ENCODE results near the gene CASD1. TPM values are rescaled to one million over a fixed set of nuclear protein-coding genes. Genes with fewer than 3 reads are reported as not detected.

The CASD1 gene
- total and polyA plus RNA-seq, 2 experiments from 2014 or later = 15.5 to 38.1 TPM

DNA sequence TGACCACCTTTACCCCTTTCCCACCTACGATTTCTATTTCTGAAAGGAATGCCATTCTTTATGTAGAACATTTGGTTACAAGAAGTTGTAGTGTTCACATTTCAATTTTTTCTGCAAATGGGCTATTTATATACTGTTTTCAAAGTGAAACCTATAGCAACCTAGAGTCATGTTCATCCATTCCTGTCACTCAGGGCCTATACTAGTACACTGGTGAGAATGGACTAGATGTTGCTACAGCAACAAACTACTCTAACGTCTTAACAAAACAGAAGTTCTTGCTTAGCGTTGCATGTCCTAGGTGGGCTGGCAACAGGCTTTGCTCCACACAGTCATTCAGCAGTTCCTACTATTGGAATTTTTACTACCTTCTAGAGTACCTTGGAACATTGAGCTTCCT is 16.3 kb downstream of the CASD1 start:
- no peaks in the 10 kb centered on the region for H3K4me1 Mint-ChIP-seq
- no peaks in the 10 kb centered on the region for H3K27me3 ChIP-seq (ENCODE audit: insufficient read depth)

More for the DNA sequence above, 16.3 kb downstream of the CASD1 start:
- H3K4me2 ChIP-seq = no peak overlapping the region
- DNase-seq (ENCODE audit: low spot score) (no peak), ATAC-seq (no peak)
- peaks cover 7% of the 10 kb centered on the region; the same call in 1 of the 2 replicates for H3K36me3 ChIP-seq (ENCODE audit: insufficient read depth)
- no peaks in the 10 kb centered on the region for H3K79me2 ChIP-seq (replicated peaks; ENCODE audit: insufficient read depth)
- H3K4me3 ChIP-seq = no peak overlapping the region
- H3K36me3 Mint-ChIP-seq (ENCODE audit: low read depth) = peaks cover 5% of the 10 kb centered on the region; the same call in 2 of the 3 replicates
- H3K27me3 Mint-ChIP-seq (ENCODE audit: insufficient read depth, low read depth, poor library complexity) = no peaks in the 10 kb centered on the region
- no peak overlapping the region for H3K27ac Mint-ChIP-seq
- no peak for TF ChIP-seq EZH2phosphoT487 (IDR thresholded peaks at IDR 0.05; ENCODE audit: unreplicated experiment)
- TF ChIP-seq, protein P1, sequence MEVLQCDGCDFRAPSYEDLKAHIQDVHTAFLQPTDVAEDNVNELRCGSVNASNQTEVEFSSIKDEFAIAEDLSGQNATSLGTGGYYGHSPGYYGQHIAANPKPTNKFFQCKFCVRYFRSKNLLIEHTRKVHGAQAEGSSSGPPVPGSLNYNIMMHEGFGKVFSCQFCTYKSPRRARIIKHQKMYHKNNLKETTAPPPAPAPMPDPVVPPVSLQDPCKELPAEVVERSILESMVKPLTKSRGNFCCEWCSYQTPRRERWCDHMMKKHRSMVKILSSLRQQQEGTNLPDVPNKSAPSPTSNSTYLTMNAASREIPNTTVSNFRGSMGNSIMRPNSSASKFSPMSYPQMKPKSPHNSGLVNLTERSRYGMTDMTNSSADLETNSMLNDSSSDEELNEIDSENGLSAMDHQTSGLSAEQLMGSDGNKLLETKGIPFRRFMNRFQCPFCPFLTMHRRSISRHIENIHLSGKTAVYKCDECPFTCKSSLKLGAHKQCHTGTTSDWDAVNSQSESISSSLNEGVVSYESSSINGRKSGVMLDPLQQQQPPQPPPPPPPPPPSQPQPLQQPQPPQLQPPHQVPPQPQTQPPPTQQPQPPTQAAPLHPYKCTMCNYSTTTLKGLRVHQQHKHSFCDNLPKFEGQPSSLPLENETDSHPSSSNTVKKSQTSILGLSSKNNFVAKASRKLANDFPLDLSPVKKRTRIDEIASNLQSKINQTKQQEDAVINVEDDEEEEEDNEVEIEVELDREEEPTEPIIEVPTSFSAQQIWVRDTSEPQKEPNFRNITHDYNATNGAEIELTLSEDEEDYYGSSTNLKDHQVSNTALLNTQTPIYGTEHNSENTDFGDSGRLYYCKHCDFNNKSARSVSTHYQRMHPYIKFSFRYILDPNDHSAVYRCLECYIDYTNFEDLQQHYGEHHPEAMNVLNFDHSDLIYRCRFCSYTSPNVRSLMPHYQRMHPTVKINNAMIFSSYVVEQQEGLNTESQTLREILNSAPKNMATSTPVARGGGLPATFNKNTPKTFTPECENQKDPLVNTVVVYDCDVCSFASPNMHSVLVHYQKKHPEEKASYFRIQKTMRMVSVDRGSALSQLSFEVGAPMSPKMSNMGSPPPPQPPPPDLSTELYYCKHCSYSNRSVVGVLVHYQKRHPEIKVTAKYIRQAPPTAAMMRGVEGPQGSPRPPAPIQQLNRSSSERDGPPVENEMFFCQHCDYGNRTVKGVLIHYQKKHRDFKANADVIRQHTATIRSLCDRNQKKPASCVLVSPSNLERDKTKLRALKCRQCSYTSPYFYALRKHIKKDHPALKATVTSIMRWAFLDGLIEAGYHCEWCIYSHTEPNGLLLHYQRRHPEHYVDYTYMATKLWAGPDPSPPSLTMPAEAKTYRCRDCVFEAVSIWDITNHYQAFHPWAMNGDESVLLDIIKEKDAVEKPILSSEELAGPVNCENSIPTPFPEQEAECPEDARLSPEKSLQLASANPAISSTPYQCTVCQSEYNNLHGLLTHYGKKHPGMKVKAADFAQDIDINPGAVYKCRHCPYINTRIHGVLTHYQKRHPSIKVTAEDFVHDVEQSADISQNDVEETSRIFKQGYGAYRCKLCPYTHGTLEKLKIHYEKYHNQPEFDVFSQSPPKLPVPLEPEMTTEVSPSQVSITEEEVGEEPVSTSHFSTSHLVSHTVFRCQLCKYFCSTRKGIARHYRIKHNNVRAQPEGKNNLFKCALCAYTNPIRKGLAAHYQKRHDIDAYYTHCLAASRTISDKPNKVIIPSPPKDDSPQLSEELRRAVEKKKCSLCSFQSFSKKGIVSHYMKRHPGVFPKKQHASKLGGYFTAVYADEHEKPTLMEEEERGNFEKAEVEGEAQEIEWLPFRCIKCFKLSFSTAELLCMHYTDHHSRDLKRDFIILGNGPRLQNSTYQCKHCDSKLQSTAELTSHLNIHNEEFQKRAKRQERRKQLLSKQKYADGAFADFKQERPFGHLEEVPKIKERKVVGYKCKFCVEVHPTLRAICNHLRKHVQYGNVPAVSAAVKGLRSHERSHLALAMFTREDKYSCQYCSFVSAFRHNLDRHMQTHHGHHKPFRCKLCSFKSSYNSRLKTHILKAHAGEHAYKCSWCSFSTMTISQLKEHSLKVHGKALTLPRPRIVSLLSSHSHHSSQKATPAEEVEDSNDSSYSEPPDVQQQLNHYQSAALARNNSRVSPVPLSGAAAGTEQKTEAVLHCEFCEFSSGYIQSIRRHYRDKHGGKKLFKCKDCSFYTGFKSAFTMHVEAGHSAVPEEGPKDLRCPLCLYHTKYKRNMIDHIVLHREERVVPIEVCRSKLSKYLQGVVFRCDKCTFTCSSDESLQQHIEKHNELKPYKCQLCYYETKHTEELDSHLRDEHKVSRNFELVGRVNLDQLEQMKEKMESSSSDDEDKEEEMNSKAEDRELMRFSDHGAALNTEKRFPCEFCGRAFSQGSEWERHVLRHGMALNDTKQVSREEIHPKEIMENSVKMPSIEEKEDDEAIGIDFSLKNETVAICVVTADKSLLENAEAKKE (CRISPR knock-in tag; IDR thresholded peaks at IDR 0.05) = no peak
- no peak for TF ChIP-seq EZH2 (IDR thresholded peaks at IDR 0.05; ENCODE audit: low read depth, unreplicated experiment)
- no peak for TF ChIP-seq ZNF331 (CRISPR knock-in tag; IDR thresholded peaks at IDR 0.05; ENCODE audit: low read depth)
- no peak for TF ChIP-seq CREB1 (CRISPR knock-in tag; IDR thresholded peaks at IDR 0.05; ENCODE audit: low read depth)
- no peak for TF ChIP-seq POLR2AphosphoS5 (IDR thresholded peaks at IDR 0.05; ENCODE audit: low read depth)
- TF ChIP-seq NANOG (IDR thresholded peaks at IDR 0.05; ENCODE audit: borderline replicate concordance) = no peak
- TF ChIP-seq JUNB (IDR thresholded peaks at IDR 0.05; ENCODE audit: unreplicated experiment) = no peak
- TF ChIP-seq, protein P2, sequence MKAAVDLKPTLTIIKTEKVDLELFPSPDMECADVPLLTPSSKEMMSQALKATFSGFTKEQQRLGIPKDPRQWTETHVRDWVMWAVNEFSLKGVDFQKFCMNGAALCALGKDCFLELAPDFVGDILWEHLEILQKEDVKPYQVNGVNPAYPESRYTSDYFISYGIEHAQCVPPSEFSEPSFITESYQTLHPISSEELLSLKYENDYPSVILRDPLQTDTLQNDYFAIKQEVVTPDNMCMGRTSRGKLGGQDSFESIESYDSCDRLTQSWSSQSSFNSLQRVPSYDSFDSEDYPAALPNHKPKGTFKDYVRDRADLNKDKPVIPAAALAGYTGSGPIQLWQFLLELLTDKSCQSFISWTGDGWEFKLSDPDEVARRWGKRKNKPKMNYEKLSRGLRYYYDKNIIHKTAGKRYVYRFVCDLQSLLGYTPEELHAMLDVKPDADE (IDR thresholded peaks at IDR 0.05) = no peak
- TF ChIP-seq, protein P3, sequence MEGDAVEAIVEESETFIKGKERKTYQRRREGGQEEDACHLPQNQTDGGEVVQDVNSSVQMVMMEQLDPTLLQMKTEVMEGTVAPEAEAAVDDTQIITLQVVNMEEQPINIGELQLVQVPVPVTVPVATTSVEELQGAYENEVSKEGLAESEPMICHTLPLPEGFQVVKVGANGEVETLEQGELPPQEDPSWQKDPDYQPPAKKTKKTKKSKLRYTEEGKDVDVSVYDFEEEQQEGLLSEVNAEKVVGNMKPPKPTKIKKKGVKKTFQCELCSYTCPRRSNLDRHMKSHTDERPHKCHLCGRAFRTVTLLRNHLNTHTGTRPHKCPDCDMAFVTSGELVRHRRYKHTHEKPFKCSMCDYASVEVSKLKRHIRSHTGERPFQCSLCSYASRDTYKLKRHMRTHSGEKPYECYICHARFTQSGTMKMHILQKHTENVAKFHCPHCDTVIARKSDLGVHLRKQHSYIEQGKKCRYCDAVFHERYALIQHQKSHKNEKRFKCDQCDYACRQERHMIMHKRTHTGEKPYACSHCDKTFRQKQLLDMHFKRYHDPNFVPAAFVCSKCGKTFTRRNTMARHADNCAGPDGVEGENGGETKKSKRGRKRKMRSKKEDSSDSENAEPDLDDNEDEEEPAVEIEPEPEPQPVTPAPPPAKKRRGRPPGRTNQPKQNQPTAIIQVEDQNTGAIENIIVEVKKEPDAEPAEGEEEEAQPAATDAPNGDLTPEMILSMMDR (conservative IDR thresholded peaks at IDR 0.05; ENCODE audit: low read depth in 2 of 2) = no peak
- TF ChIP-seq ZNF114 (CRISPR knock-in tag; IDR thresholded peaks at IDR 0.05) = no peak
- no peak for TF ChIP-seq STAT1 (IDR thresholded peaks at IDR 0.05; ENCODE audit: unreplicated experiment)
- no peak for TF ChIP-seq REST (IDR thresholded peaks at IDR 0.05; ENCODE audit: unreplicated experiment)
- H4K20me1 ChIP-seq (replicated peaks; ENCODE audit: insufficient read depth) = no peaks in the 10 kb centered on the region
- no peak overlapping the region for H3K4me3 Mint-ChIP-seq
- H3K9me2 ChIP-seq (ENCODE audit: insufficient read depth) = no peaks in the 10 kb centered on the region
- H2AFZ ChIP-seq = no peak overlapping the region
- no peaks in the 10 kb centered on the region for H3K4me1 ChIP-seq (ENCODE audit: insufficient read depth)
- H3K9me3 Mint-ChIP-seq = no peaks in the 10 kb centered on the region
- no peaks in the 10 kb centered on the region for H3F3A ChIP-seq (replicated peaks; ENCODE audit: low read depth)
- H3K27ac ChIP-seq (ENCODE audit: low read depth) = no peak overlapping the region
